Ovary (tissue), 9 donors: ENCODE measurements around the gene LRRC15. TPM values are rescaled to one million over a fixed set of nuclear protein-coding genes. Genes with fewer than 3 reads are reported as not detected.

Experiments used
- DNase-seq, 5 donors: peaks; one replicate each; pipeline ENCODE4 v3.0.0-alpha.2; 2019 to 2020
- H3K27ac ChIP-seq, 2 donors: fragments of 200-600 bp; one replicate each; pipeline versions ENCODE4 v1.5.1 to v1.8.0; 2019 to 2022
- H3K27me3 ChIP-seq: fragments of 200-600 bp; one replicate; pipeline ENCODE4 v1.8.0; 2022
- H3K36me3 ChIP-seq: fragments of 200-600 bp; sonication (generic); one replicate; pipeline ENCODE4 v1.5.1; 2019
- H3K4me1 ChIP-seq: one replicate; pipeline ENCODE4 v1.8.1; 2013; ENCODE audit warnings: mild to moderate bottlenecking, moderate library complexity; ENCODE audit not compliant: insufficient read depth
- H3K4me3 ChIP-seq: fragments of 200-600 bp; sonication (generic); one replicate; pipeline ENCODE4 v1.5.1; 2017
- H3K9me3 ChIP-seq, 2 donors: fragments of 200-600 bp in 1 of 2; sonication (generic) in 1 of 2; one replicate each; pipeline versions ENCODE4 v1.5.1 to v1.8.1; 2013 to 2019; ENCODE audit warnings: mild to moderate bottlenecking in 1 of 2, moderate library complexity in 1 of 2
- EP300 ChIP-seq: sonication (generic); formaldehyde crosslinking; IDR thresholded peaks from one replicate; pipeline ENCODE4 v1.6.1; 2017; ENCODE audit warnings: antibody characterized with exemption
- POLR2A ChIP-seq: fragments of 450-650 bp; IDR thresholded peaks from one replicate; pipeline ENCODE4 v1.6.1; 2017; ENCODE audit warnings: antibody characterized with exemption, mild to moderate bottlenecking, moderate library complexity
- WGBS, 3 donors: extraction: QIAGEN DNeasy Blood & Tissue Kit in 1 of 3; methylation state at CpG; one replicate each; pipeline versions ENCODE4 v1.1.5 to v1.1.7; 2013 to 2017; 5-methylcytosine and 5-hydroxymethylcytosine counted together
- intact Hi-C, 4 donors: fragments of 100-400 bp; cut with DNase I; formaldehyde crosslinking; loops; one replicate each; pipeline versions ENCODE4 v1.11.0 to v1.15.1; 2022 to 2023
- polyA plus RNA-seq, 2 donors: library from polyadenylated mRNA; stranded (reverse); fragments of 200-250 nt in 1 of 2; fragments of 350-450 nt in 1 of 2; fragmentation: Illumina TruSeq in 1 of 2; extraction: RNeasy Lipid Tissue Mini Kit (QIAGEN cat#74804) in 1 of 2; gene quantifications; one replicate each; pipeline ENCODE4 v1.2.3, GENCODE V29; 2013 to 2014
- total RNA-seq, 7 donors: library from RNA; depleted of rRNA in 2 of 7; stranded (reverse); fragments of >200 nt in 2 of 7; fragmentation: NEBNext Ultra II Directional in 3 of 7; extraction: Animal tissue kit (Norgen Biotek cat#: 25700) in 3 of 7; gene quantifications; one replicate each; pipeline versions ENCODE4 v1.1.0 to v1.2.4, GENCODE V29; 2016 to 2023
- TF ChIP-seq, protein P1 (sequence below), 3 donors: fragments of 450-650 bp in 2 of 3; fragments of 200-600 bp in 1 of 3; IDR thresholded peaks; one replicate each; pipeline versions ENCODE4 v1.5.1 to v1.8.0; 2016 to 2022; ENCODE audit warnings: antibody characterized with exemption in 3 of 3, mild to moderate bottlenecking in 1 of 3
- donor health status: DM: no; HTN: no; CAD: no; lungs with moderate emphysema.
- donor health status: DM: no; HTN: no; CAD: no.
- donor health status: Bipolar disorder and iron deficiency.
- donor health status: DM: yes; HTN: yes; CAD: no.
- donor health status: DM: no; HTN: no; CAD: no.
- donor health status: DM: yes; HTN: yes; CAD: no.

Gene LRRC15
- total and polyA plus RNA-seq, 9 donors = 0.05 to 2.5 (median 0.19) TPM; not detected in 1

DNA sequence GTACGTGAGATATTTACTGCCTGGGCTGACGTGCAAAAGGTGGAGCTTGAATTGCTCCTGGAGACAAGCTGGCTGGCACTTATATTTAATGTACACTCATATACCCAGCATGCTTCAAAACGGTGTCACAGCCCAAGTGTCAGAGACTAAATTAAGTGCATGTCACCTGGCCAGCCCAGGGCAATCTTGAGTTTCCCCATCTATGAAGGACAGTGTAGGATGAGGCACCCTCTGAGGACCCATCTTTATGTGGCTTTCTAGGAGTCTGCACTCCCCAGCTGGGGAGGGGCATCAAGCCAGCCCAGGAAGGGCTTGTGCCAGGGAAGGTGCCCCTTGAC is 5.3 kb downstream of the LRRC15 start:
- intact Hi-C loops = no loop called here
- TF ChIP-seq POLR2A = no peak
- TF ChIP-seq EP300 = no peak
- TF ChIP-seq, protein P1, sequence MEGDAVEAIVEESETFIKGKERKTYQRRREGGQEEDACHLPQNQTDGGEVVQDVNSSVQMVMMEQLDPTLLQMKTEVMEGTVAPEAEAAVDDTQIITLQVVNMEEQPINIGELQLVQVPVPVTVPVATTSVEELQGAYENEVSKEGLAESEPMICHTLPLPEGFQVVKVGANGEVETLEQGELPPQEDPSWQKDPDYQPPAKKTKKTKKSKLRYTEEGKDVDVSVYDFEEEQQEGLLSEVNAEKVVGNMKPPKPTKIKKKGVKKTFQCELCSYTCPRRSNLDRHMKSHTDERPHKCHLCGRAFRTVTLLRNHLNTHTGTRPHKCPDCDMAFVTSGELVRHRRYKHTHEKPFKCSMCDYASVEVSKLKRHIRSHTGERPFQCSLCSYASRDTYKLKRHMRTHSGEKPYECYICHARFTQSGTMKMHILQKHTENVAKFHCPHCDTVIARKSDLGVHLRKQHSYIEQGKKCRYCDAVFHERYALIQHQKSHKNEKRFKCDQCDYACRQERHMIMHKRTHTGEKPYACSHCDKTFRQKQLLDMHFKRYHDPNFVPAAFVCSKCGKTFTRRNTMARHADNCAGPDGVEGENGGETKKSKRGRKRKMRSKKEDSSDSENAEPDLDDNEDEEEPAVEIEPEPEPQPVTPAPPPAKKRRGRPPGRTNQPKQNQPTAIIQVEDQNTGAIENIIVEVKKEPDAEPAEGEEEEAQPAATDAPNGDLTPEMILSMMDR (IDR thresholded peaks at IDR 0.05) = no peak

DNA sequence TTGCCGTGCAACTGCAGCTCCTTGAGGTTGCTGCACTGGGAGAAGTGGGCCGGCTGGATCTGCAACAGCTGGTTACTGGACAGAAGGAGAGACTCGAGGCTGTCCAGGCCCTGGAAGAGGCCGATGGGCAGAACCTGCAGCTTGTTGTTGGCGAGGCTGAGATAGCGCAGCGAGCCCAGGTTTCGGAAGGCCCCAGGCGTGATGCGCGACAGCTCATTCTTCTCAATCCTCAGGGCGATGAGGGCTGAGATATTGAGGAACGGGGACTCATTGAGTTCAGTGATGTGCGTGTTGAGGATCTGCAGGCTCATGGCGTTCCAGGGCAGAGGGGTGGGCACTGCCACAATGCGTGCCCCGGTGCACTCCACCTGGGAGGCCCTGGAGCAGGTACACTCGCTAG is 9.0 kb downstream of the LRRC15 start:
- TF ChIP-seq, protein P1 (IDR thresholded peaks at IDR 0.05) = no peak
- no peak overlapping the region for H3K4me3 ChIP-seq
- no peaks in the 10 kb centered on the region for H3K36me3 ChIP-seq
- no peak overlapping the region for H3K27ac ChIP-seq
- intact Hi-C loops = no loop called here
- WGBS, 3 donors = 86 to 92% (median 90%) methylated on average over 18 of the region's 18 CpGs
- peaks cover 13% of the 10 kb centered on the region for H3K4me1 ChIP-seq
- H3K27me3 ChIP-seq = no peaks in the 10 kb centered on the region
- DNase-seq = no peak
- no peaks in the 10 kb centered on the region for H3K9me3 ChIP-seq

More for the DNA sequence above, 5.3 kb downstream of the LRRC15 start:
- peaks cover 3% of the 10 kb centered on the region for H3K4me1 ChIP-seq
- H3K27me3 ChIP-seq = no peaks in the 10 kb centered on the region
- WGBS, 3 donors = 69 to 91% (median 69%) methylated on average over 3 of the region's 3 CpGs
- DNase-seq = no peak
- H3K9me3 ChIP-seq = no peaks in the 10 kb centered on the region
- no peak overlapping the region for H3K4me3 ChIP-seq
- no peak overlapping the region for H3K27ac ChIP-seq
- H3K36me3 ChIP-seq = no peaks in the 10 kb centered on the region

DNA sequence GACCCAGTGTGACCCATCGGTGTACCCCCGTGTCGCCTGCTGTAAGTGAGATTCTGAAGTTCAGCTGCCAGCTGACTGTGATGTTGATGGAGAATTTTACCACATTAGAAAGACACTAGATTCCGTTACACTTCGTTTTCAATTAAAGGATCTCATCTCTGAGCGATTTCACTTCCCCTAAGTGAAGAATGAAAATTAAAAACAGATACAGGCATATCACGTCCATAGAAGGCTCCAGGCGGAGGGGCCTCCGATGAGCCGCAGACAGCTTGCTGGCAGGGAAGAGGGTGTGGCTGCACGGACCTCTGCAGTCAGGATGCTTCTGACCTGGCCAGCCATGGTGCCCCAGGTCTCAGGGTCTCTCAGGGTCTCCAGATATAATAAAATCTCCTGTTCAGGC is 11.9 kb downstream of the LRRC15 start:
- 84 to 89% (median 88%) methylated on average over 11 of the region's 11 CpGs for WGBS, 3 donors
- Histone ChIP-seq H3K4me3 (no peak overlapping the region), H3K4me1 (peaks cover 12% of the 10 kb centered on the region), H3K9me3 (no peaks in the 10 kb centered on the region), H3K27me3 (no peaks in the 10 kb centered on the region), H3K27ac (no peak overlapping the region), H3K36me3 (no peaks in the 10 kb centered on the region)
- intact Hi-C loops = no loop called here
- DNase-seq = no peak
- TF ChIP-seq EP300 = no peak
- TF ChIP-seq, protein P1 (IDR thresholded peaks at IDR 0.05) = no peak

DNA sequence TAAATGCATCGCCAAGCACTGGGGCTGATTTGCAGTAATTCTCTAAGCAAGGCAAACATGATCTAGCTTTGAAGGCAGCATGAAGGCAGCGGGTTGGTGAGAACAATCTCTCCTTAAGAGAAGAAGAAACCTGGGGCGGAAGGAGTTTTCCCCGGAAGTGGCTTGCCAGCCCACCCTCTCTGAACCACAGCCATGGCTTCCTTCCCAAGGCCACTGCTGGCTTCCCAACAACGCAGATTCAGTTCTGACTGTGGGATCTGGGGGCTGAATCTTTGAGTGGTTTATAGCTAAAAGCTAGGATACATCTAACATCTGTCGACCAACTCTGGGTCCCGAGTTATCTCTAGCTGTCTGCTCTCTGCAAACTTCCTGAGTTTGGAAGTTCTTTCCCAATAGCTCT is 14.2 kb downstream of the LRRC15 start:
- peak overlapping the region in 1 of 2 donors; percentile 45 for H3K27ac ChIP-seq
- intact Hi-C loops = no loop called here
- 8 to 20% (median 19%) methylated on average over 7 of the region's 7 CpGs for WGBS, 3 donors
- H3K4me1 ChIP-seq = peaks cover 12% of the 10 kb centered on the region
- DNase-seq = peak; percentile 62 to 84 (median 70)
- H3K4me3 ChIP-seq = no peak overlapping the region
- H3K36me3 ChIP-seq = no peaks in the 10 kb centered on the region
- H3K27me3 ChIP-seq = no peaks in the 10 kb centered on the region
- no peak for TF ChIP-seq EP300
- TF ChIP-seq, protein P1 (IDR thresholded peaks at IDR 0.05) = no peak
- no peak for TF ChIP-seq POLR2A
- no peaks in the 10 kb centered on the region for H3K9me3 ChIP-seq

DNA sequence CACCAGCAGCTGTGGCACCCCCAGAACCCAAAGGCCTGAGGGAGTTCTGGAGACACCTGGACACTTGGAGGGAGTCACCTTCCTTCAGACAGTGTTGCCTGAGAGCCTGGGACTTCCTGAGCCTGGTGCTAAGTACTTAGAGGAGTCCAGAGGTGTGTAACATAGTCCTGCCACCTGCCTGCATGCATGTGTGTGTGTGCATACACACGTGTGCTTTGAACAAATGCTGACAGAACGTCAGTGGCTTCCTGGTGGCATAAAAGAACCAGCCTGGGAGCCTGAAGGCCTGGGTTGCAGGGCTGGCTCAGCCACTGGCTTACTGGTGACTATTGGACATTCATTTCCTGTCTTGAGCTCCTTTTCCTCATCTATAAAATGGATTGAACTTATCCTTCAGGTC is 15.2 kb downstream of the LRRC15 start:
- Histone ChIP-seq H3K4me3 (no peak overlapping the region), H3K36me3 (no peaks in the 10 kb centered on the region), H3K27ac (no peak overlapping the region), H3K4me1 (peaks cover 12% of the 10 kb centered on the region), H3K9me3 (no peaks in the 10 kb centered on the region), H3K27me3 (no peaks in the 10 kb centered on the region)
- TF ChIP-seq POLR2A = no peak
- TF ChIP-seq, protein P1 (IDR thresholded peaks at IDR 0.05) = no peak
- TF ChIP-seq EP300 = no peak
- 65 to 80% (median 71%) methylated on average over 2 of the region's 2 CpGs for WGBS, 3 donors
- DNase-seq = no peak
- intact Hi-C loops = no loop called here
